Neural cell (in vitro differentiated cells): ENCODE results near the gene COL27A1.

Experiments
- CTCF ChIP-seq: fragments of 450-650 bp; IDR thresholded peaks from 2 replicates; pipeline ENCODE4 v1.5.1; 2014; ENCODE audit warnings: antibody characterized with exemption, mild to moderate bottlenecking, moderate library complexity; ENCODE audit not compliant: poor library complexity, severe bottlenecking
- EZH2 ChIP-seq: fragments of 200-600, 300-800 bp; shearing (Covaris generic), sonication (generic); IDR thresholded peaks from 2 replicates; pipeline ENCODE4 v1.6.1; 2014; ENCODE audit warnings: antibody characterized with exemption, low read length, borderline replicate concordance, mild to moderate bottlenecking; ENCODE audit not compliant: insufficient read depth, poor library complexity, severe bottlenecking

- no peak for TF ChIP-seq CTCF
- no peak for TF ChIP-seq EZH2
Observed at GRCh38 chr9:114226246-114227055, 71.1 kb downstream of the COL27A1 start.
